ENCODE results near the gene PACRG.
"Not testable (repeated sequence)": the region's sequence is repeated elsewhere in the genome, so short reads cannot be mapped to it uniquely, and the experiment has no call there.

PACRG gene

GRCh38 chr6:163298079-163298830, 570.5 kb downstream of the PACRG start:
- DNase-seq, result no peak

GRCh38 chr6:163300838-163301237, 573.1 kb downstream of the PACRG start:
- DNase-seq, result no peak

DNA sequence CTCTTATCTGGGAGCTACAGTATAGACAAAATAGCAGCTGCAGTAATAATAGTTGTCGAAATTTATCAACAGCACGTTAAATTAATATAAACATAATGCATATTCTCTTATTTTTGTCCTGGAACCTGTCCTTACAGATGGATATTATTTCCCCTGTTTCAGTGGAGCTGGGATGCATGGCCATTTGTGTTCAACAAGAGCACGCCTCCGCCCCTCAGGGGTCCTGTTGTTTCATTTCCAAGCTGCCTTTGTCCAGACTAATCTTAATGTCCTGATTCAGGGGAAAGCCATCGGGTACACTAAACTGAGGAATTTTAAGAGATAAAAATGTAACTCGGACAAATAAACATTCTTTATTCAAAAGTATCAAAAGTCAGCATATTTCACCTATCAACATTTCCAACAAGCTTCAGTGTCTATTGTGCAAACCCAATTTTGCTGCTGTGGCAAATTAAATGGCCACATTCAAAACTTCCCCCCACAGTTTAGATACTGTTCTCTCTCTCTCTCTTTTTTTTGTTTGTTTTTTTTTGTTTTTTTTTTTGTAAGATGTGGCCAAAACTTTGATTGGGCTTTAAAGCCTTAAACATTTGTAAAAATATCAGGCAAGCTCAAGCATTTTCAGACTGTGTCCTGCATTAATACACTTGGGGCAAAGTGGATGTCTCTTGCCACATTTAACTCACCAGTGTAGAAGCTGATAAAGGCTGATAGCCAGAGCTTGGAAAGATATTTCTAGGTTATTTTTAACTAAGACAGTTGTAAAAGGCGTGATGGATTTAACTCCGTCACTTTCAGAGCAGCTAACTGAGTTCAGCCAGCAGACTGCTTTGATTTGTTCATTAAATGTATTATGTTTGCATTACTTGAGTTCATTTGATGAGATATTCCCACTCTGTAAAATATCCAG, 574.2 kb downstream of the PACRG start:
- DNase-seq, result no peak

- DNase-seq, result no peak
Measured at GRCh38 chr6:163302747-163303146, 575.0 kb downstream of the PACRG start.

DNA sequence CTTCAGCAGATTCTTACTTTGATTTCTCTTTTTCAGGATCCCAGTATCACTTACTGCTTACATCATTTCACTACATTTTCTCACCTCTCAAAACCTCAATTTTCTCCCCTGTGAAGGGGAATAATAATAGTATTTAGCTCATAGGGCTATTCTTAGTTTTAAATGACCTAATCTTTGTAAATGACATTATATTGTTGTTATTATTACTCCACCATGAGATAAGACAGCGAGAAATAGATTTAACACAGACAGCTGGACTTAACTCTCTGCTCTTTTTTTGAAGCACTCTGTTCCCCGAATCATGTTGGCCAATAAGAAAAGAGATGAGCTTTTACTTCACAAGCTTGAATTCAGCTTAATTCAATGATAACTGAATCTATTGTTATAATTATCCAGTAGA, 578.2 kb downstream of the PACRG start:
- no peak for DNase-seq

DNA sequence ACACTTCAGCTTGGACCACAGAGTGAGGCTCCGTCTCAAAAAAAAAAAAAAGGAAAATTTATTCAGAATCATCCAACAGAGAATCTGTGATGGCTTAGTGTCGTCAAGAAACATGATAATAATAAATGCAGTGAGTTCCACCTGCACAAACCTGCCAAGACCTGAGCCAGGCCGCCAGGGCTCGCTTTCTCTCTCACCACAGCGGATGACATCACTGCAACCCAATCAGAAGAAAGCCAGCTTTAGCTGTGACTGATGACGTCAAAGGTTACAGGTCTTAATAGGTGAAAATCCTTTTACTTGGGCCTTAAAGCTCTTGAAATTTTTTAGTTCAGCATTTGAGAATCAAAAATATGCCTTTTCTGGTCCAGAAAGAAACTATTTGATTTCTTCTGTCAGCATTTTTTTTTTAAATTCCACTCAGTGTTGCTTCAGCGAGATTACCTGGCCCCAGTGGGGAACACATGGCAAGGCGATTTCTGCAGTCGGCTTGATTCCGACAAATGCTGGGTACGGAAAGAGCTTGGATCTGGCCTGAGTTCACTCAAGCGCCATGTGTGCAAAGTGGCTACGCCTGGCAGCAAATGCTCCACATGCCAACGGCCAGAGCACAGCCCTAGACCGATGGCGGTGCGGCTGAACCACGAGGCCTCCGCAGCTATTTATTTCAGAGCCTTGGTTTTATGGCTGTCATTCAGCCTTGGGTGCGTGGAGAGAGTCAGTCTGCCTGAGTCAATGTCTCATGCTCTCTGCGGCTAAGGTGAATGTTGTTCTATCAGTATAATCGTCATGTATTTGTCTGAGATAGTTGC, 581.1 kb downstream of the PACRG start:
- no peak for DNase-seq

DNA sequence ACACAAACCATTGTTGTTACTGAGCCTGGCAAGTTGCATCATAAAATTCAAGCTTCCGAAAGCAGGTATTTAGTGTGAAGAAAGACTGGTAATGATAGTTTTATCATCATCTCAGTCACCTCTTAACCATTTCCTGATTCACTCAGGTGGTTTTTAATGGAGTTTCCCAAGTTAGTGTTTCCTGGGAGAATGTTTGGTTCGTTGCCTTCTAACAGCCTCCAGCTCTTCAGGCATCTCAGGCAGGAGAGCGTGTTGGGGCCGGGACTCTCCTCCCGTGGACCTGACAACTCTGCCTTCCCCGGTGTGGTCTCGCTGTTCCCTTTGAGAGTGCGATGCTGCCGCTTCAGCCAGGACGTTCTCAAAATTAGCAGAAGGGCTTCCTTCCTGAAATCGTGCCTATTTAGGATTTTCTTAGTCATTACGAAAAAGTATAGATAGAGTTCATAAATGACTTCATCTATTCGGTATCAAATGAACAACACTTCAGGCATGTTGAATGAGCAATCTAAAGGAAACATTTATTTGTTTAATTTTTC, 581.8 kb downstream of the PACRG start:
- no peak for DNase-seq

DNA sequence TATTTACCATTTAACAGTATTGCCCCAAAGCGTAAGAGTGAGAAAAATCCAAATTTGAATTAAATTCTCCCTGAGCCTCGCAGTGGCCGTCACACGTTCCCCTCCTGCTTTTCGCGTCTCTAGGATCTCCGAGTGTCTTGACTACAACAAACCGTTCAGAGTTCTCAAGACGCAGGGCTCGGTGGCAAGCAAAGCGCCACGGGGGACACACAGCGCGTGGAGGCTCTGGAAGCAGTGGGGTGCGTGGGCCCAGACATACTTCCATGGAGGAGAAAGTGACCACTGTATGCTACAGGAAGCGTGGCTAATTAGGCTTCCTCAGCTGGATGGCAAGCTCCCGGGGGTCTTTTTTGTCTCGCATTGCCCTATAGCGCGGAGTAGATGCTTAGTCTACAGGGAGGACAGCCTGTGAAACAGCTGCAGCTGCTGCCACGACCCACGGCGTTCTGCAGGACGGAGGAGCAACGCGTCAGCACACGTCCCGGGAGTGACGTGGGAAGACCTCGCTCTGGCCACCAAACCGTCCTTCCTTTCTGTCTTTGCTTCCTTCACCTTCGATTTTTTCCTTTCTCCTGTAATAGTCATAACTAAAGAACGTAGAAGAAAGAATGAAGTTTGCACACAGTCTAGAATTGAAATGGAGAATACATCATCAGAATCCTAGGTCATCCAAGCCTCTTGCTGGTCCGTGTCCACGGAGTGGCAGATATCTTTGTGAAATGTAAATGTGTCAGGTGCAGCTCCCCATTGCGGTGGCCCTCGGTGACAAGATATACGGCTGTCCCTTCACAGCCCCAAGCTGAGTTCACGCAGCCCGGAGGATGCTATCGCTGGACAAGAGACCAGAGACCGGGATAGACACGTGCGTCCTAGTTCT, 582.6 kb downstream of the PACRG start:
- DNase-seq, result no peak

- no peak for DNase-seq
Measured at GRCh38 chr6:163310973-163311383, 583.2 kb downstream of the PACRG start.

- no peak for DNase-seq
Measured at GRCh38 chr6:163311830-163312229, 584.1 kb downstream of the PACRG start.

- DNase-seq, result no peak
Measured at GRCh38 chr6:163313566-163313965, 585.8 kb downstream of the PACRG start.

- no peak for DNase-seq
Measured at GRCh38 chr6:163313981-163314380, 586.2 kb downstream of the PACRG start.

GRCh38 chr6:163314791-163315470, 587.2 kb downstream of the PACRG start:
- no peak for DNase-seq

DNA sequence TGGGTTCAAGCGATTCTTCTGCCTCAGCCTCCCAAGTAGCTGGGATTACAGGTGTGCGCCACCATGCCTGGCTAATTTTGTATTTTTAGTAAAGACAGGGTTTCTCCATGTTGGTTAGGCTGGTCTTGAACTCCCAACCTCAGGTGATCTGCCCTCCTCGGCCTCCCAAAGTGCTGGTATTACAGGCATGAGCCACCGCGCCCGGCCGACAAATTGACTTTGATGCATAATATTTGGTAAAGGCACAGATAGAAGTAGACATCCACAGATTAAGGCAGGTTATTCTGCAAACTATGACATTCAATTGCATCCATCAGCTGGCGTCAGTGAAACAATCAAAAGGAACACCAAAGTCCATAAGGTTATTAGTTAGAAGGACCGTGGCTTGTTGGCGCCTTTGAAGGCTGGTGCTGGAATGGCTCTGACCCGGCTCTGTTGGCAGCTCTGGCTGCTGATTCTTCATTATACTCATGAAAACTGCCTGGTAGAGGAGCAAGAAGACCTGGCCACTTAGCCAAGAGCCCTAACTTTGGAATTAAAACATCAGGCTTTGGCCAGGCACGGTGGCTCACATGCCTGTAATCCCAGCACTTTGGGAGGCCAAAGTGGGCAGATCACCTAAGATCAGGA, 589.2 kb downstream of the PACRG start:
- DNase-seq, result not testable (repeated sequence)

DNA sequence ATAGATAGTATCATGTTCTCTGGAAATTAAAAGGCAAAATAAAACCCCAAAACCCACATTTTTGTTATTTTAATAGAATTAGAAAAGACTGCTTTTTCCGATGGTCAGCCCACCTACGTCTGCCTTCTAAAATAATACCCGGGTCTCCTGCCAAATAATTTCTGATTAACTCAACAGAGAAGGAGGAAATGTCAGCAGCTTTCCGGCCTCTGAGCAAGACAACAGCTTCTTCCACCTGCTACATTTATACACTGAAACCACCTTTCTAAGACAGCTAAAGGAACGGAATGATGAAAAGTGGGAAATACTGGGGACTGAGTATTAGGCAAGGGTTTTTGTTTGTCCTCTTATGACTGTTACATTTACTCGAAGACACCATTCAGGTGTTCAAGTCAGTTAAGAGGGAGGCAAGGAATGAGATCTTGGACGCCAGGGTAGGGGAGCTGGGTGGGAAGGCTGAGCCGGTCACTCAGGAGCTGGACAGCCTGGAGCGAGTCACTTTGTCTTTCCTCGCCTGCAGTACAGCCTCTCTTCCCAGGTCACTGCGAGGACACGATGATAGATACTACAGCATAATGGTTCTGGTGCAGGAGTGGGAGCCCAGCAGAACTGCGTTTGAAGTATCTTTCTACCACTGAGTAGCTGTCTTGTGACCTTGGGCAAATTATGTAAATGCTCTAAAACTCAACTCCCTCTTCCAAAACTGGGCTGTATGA, 590.5 kb downstream of the PACRG start:
- no peak for DNase-seq

DNA sequence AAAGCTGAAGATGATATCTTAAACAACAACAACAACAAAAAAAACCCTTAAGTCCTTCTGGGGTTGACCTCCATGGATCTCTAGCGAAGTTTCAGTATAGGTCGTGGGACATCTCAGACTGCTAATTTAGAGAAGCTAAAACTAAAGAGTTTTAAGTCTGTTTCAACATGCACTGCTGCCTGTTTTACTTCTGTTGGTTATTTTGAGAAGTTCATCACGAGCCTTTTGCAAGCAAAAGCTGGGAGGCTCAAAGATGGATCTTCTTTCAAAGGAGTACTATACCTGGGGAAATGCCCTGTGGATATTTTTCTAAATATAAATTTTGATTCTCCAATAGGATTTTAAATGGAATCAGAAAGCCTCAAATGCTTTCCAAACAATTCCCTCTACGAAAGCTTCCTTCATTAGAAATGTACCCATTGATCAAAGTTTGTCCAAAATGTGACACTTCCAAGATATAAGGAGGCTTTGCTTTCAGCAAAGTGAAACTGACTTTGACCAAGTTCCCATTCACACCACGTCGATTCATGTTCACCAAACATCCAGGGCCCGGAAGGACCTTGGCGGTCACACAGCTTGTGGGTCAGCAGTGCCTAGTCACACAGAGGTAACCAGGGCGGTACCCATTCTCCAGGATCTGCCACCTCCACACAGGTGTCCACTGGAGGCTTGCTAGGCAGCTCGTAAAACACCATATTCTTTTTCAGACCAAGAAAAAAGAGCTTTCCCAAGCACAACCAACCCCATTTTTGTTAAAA, 592.0 kb downstream of the PACRG start:
- DNase-seq, result no peak

DNA sequence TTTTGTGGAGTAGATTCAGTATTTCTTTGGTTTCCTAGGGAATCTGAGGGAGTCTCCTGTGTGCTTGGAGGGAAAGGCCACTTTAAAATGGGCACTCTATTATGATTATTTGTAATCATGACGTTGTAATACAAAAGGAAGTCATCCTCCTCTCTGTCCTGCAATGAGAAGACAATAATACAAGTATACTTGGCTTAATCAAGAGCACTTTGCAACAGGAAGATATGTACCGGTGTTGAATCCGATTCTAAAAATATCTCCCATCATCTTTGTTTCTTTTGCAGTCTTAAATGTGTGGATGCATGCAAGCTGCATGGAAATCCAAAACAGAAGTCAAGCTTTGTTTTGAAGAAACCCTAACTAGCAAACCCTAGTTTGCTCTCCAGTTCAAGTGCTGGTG, 592.6 kb downstream of the PACRG start:
- DNase-seq, result no peak

DNA sequence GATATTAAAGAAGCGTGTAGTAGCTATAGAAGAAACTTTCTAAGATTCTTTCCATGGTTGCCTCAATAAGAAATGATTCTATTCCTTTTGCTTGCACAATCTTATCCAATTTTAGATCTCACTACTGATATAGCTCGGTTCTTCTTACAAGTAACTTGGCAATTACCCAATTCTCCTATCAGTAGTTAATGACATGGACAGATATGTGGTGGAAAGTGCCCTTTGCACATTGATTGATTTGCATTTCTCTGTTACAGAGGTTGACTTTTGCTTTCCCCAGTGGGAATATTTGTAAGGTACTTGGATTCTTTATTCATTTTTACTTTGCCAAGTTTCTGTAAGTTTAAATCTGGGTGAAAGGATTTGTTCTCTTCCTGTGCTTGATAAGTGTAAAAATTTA, 593.0 kb downstream of the PACRG start:
- no peak for DNase-seq

GRCh38 chr6:163321717-163322116, 593.9 kb downstream of the PACRG start:
- DNase-seq, result no peak
